Thyroid gland (tissue), 4 donors: Measurements from ENCODE around the gene CYP51A1.

Source experiments
- POLR2A ChIP-seq, 2 donors: fragments of 450-650 bp; IDR thresholded peaks; one replicate each; pipeline ENCODE4 v1.6.1; 2017; ENCODE audit warnings: antibody characterized with exemption in 2 of 2, mild to moderate bottlenecking in 2 of 2, moderate library complexity in 1 of 2
- TF ChIP-seq, protein P1 (sequence below), 6 experiments: fragments of 200-600 bp in 3 of 6; fragments of 450-650 bp in 3 of 6; sonication (generic) in 3 of 6; IDR thresholded peaks; one replicate each; pipeline ENCODE4 v1.5.1; 2016 to 2019; ENCODE audit warnings: antibody characterized with exemption in 6 of 6, mild to moderate bottlenecking in 2 of 6, inconsistent platforms in 1 of 6, moderate library complexity in 1 of 6

DNA sequence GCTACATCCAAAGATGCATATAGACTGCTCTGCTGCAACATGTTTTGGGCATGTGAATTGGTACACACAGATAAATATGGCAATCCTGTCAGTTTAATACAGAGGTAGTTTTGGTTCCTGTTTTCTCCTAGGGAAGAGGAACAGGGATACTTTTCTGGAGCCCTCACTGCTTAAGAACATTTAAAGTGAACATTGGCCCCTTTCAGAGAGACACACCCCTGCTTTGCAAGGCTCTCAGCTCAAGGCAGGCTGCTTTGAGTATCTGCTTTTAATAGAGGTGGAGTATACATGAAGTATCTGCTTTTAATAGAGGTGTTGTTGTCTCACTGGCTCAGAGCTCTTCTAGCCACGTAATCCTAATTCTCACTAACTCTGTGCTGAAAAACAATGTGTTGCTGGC lies 38.9 kb downstream of the CYP51A1 start:
- TF ChIP-seq, protein P1, sequence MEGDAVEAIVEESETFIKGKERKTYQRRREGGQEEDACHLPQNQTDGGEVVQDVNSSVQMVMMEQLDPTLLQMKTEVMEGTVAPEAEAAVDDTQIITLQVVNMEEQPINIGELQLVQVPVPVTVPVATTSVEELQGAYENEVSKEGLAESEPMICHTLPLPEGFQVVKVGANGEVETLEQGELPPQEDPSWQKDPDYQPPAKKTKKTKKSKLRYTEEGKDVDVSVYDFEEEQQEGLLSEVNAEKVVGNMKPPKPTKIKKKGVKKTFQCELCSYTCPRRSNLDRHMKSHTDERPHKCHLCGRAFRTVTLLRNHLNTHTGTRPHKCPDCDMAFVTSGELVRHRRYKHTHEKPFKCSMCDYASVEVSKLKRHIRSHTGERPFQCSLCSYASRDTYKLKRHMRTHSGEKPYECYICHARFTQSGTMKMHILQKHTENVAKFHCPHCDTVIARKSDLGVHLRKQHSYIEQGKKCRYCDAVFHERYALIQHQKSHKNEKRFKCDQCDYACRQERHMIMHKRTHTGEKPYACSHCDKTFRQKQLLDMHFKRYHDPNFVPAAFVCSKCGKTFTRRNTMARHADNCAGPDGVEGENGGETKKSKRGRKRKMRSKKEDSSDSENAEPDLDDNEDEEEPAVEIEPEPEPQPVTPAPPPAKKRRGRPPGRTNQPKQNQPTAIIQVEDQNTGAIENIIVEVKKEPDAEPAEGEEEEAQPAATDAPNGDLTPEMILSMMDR (IDR thresholded peaks at IDR 0.05) = no peak
- TF ChIP-seq POLR2A (IDR thresholded peaks at IDR 0.05) = no peak
